K562 (cell line): ENCODE measurements around the gene GPR37L1. TPM values are rescaled to one million over a fixed set of nuclear protein-coding genes. Genes with fewer than 3 reads are reported as not detected.

Experiments
- ATF7 ChIP-seq: fragments of 450-650 bp; IDR thresholded peaks from 2 replicates; pipeline ENCODE4 v1.7.1; 2014; ENCODE audit warnings: mild to moderate bottlenecking, moderate library complexity
- DMBX1 ChIP-seq: fragments of 250-450 bp; sonication (Bioruptor Pico); IDR thresholded peaks from 2 replicates; pipeline ENCODE4 v1.8.0; 2022; ENCODE audit warnings: inconsistent platforms, mild to moderate bottlenecking, moderate library complexity, borderline replicate concordance
- ELF1 ChIP-seq: fragments of 200-800 bp; sonication (Bioruptor generic); IDR thresholded peaks from 2 replicates; pipeline ENCODE4 v1.6.1; 2016; ENCODE audit warnings: missing genetic modification characterization, missing compliant biosample characterization
- EP400 ChIP-seq: fragments of 450-650 bp; IDR thresholded peaks from 2 replicates; pipeline ENCODE4 v1.6.1; 2017; ENCODE audit warnings: antibody characterized with exemption, mild to moderate bottlenecking, moderate library complexity
- ESRRB ChIP-seq: fragments of 250-450 bp; sonication (Bioruptor Pico); IDR thresholded peaks from 2 replicates; pipeline ENCODE4 v1.5.0; 2020; ENCODE audit warnings: mild to moderate bottlenecking, moderate library complexity, borderline replicate concordance
- L3MBTL2 ChIP-seq: fragments of 450-650 bp; IDR thresholded peaks from 2 replicates; pipeline ENCODE4 v1.6.1; 2016; ENCODE audit warnings: mild to moderate bottlenecking, moderate library complexity
- MAZ ChIP-seq, 2 experiments: fragments of 450-650 bp in 1 of 2; sonication (generic) in 1 of 2; formaldehyde crosslinking; IDR thresholded peaks in 1 of 2; conservative IDR thresholded peaks in 1 of 2; 2 replicates each; pipeline versions ENCODE4 v1.4.0 to v1.5.0; 2020; ENCODE audit warnings: mild to moderate bottlenecking in 1 of 2, missing genetic modification reagents in 1 of 2
- MCM5 ChIP-seq: fragments of 450-650 bp; IDR thresholded peaks from 2 replicates; pipeline ENCODE4 v1.6.1; 2016; ENCODE audit warnings: low read depth
- SMAD1 ChIP-seq: fragments of 150-350 bp; IDR thresholded peaks from 2 replicates; pipeline ENCODE4 v1.6.1; 2014; ENCODE audit warnings: low read length, low read depth; ENCODE audit not compliant: partially characterized antibody
- SP1 ChIP-seq: sonication (generic); formaldehyde crosslinking; IDR thresholded peaks from 2 replicates; pipeline ENCODE4 v1.8.1; 2022; ENCODE audit warnings: mild to moderate bottlenecking, missing genetic modification reagents
- ZNF274 ChIP-seq: IDR thresholded peaks from 2 replicates; pipeline ENCODE4 v1.6.1; 2011; ENCODE audit warnings: low read depth, mild to moderate bottlenecking, low read length, moderate library complexity, borderline replicate concordance
- polyA plus RNA-seq, 8 experiments: library from polyadenylated mRNA; depleted of rRNA in 4 of 8; stranded (reverse) in 5 of 8; unstranded in 3 of 8; fragments of >200 nt; fragmentation: Nextera tagmentation in 2 of 8; fragmentation: Illumina TruSeq in 1 of 8; extraction: Ambion mirVana in 2 of 8; extraction: Trizol in 1 of 8; gene quantifications; 2 replicates each; pipeline versions ENCODE4 v1.2.1 to v1.2.3, GENCODE V29; 2011 to 2014; ENCODE audit warnings: inconsistent platforms in 1 of 8, missing spikeins in 1 of 8
- total RNA-seq, 7 experiments: library from RNA; depleted of rRNA in 6 of 7; stranded (reverse); fragments of >200 nt in 6 of 7; fragmentation: Illumina TruSeq in 2 of 7; extraction: Trizol in 2 of 7; gene quantifications; 2 replicates each; pipeline versions ENCODE4 v1.2.1 to v1.2.3, GENCODE V29; 2011 to 2021; ENCODE audit warnings: low replicate concordance in 1 of 7
- TF ChIP-seq, protein P1 (sequence below): fragments of 450-650 bp; formaldehyde crosslinking; IDR thresholded peaks from 2 replicates; pipeline ENCODE4 v1.4.0; 2022; ENCODE audit warnings: missing genetic modification characterization
- TF ChIP-seq, protein P2 (sequence below): fragments of 450-650 bp; formaldehyde crosslinking; IDR thresholded peaks from 2 replicates; pipeline ENCODE4 v1.4.0; 2020; ENCODE audit warnings: mild to moderate bottlenecking, moderate library complexity
- TF ChIP-seq, protein P3 (sequence below): sonication (generic); formaldehyde crosslinking; IDR thresholded peaks from 2 replicates; pipeline ENCODE4 v1.8.0; 2022; ENCODE audit warnings: mild to moderate bottlenecking, missing genetic modification reagents
- TF ChIP-seq, protein P4 (sequence below): sonication (generic); formaldehyde crosslinking; IDR thresholded peaks from 2 replicates; pipeline ENCODE4 v1.8.1; 2023; ENCODE audit warnings: mild to moderate bottlenecking, missing genetic modification reagents
- TF ChIP-seq, protein P5 (sequence below): fragments of 450-650 bp; IDR thresholded peaks from 2 replicates; pipeline ENCODE4 v1.6.1; 2016; ENCODE audit warnings: antibody characterized with exemption
- TF ChIP-seq, protein P6 (sequence below): fragments of 450-650 bp; IDR thresholded peaks from 2 replicates; pipeline ENCODE4 v1.6.1; 2016; ENCODE audit warnings: missing biosample characterization, missing genetic modification characterization

Gene GPR37L1
- total and polyA plus RNA-seq, 9 of the 15 experiments (the other 6 are each of a cell fraction or from before 2014, with no cell fraction given): not detected

DNA sequence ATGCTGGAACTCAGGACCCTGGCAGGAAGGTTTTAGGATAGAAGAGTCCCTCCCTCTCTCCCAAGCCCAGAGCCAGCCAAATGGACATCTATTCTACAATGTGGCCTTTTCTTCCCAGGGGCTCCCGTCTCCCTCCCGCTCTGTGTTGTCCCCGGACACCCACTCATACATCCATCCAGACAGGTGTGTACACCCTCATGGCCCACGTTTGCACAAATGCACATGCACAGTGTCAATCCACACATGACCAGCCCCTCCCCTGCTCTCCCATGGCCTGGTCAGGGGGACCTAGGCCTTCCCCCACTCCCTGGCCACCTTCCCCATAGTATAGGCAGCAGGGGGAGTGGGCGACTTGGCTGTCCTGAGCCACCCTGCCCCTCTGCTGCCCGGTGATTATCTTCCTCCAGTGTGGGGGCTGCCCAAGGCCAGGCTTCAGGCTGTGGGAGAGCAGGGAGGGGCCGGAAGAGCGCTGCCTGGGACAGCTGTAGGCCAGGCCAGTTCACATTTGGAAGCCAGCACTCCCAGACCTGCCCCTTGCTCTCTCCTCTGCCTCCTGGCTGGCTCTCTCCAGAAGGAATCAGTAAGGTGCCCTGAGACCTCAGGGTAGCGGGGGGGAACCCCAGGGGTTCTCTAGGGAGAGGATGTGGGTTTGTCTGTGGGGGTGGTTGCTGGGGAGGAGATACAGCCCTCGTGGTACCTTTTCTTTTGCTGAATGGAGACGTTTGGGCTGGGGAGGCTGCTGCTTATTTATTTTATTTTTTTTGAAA is 41.7 kb downstream of the GPR37L1 start (continued):
- TF ChIP-seq ESRRB: no peak
- TF ChIP-seq MCM5: no peak
- TF ChIP-seq SMAD1: peak; percentile 59
- TF ChIP-seq, protein P1, sequence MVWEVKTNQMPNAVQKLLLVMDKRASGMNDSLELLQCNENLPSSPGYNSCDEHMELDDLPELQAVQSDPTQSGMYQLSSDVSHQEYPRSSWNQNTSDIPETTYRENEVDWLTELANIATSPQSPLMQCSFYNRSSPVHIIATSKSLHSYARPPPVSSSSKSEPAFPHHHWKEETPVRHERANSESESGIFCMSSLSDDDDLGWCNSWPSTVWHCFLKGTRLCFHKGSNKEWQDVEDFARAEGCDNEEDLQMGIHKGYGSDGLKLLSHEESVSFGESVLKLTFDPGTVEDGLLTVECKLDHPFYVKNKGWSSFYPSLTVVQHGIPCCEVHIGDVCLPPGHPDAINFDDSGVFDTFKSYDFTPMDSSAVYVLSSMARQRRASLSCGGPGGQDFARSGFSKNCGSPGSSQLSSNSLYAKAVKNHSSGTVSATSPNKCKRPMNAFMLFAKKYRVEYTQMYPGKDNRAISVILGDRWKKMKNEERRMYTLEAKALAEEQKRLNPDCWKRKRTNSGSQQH: 0 out of 2 replicates have a peak, but pooled peaks have one; percentile 5
- peak; percentile 53 for TF ChIP-seq L3MBTL2
- peak; percentile 60; the same call in 1 of the 2 replicates for TF ChIP-seq SP1 (CRISPR knock-in tag)
- TF ChIP-seq, protein P2, sequence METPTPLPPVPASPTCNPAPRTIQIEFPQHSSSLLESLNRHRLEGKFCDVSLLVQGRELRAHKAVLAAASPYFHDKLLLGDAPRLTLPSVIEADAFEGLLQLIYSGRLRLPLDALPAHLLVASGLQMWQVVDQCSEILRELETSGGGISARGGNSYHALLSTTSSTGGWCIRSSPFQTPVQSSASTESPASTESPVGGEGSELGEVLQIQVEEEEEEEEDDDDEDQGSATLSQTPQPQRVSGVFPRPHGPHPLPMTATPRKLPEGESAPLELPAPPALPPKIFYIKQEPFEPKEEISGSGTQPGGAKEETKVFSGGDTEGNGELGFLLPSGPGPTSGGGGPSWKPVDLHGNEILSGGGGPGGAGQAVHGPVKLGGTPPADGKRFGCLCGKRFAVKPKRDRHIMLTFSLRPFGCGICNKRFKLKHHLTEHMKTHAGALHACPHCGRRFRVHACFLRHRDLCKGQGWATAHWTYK (CRISPR knock-in tag): peak; percentile 86; the same call in 1 of the 2 replicates
- peak; percentile 52; the same call in 1 of the 2 replicates for TF ChIP-seq ELF1
- peak; percentile 62; the same call in 1 of the 2 replicates for TF ChIP-seq DMBX1 (CRISPR knock-in tag)
- TF ChIP-seq, protein P3, sequence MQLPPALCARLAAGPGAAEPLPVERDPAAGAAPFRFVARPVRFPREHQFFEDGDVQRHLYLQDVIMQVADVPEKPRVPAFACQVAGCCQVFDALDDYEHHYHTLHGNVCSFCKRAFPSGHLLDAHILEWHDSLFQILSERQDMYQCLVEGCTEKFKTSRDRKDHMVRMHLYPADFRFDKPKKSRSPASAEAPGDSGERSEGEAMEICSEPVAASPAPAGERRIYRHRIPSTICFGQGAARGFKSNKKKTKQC (CRISPR knock-in tag): peak; percentile 7; the same call in 1 of the 2 replicates
- peak; percentile 43 for TF ChIP-seq ATF7
- TF ChIP-seq, protein P4, sequence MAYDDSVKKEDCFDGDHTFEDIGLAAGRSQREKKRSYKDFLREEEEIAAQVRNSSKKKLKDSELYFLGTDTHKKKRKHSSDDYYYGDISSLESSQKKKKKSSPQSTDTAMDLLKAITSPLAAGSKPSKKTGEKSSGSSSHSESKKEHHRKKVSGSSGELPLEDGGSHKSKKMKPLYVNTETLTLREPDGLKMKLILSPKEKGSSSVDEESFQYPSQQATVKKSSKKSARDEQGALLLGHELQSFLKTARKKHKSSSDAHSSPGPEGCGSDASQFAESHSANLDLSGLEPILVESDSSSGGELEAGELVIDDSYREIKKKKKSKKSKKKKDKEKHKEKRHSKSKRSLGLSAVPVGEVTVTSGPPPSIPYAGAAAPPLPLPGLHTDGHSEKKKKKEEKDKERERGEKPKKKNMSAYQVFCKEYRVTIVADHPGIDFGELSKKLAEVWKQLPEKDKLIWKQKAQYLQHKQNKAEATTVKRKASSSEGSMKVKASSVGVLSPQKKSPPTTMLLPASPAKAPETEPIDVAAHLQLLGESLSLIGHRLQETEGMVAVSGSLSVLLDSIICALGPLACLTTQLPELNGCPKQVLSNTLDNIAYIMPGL (CRISPR knock-in tag): no peak
- TF ChIP-seq, protein P5, sequence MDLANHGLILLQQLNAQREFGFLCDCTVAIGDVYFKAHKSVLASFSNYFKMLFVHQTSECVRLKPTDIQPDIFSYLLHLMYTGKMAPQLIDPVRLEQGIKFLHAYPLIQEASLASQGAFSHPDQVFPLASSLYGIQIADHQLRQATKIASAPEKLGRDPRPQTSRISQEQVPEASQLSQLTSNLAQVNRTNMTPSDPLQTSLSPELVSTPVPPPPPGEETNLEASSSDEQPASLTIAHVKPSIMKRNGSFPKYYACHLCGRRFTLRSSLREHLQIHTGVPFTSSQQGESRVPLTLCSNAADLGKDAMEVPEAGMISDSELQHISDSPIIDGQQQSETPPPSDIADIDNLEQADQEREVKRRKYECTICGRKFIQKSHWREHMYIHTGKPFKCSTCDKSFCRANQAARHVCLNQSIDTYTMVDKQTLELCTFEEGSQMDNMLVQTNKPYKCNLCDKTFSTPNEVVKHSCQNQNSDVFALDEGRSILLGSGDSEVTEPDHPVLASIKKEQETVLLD: peak; percentile 69; the same call in 1 of the 2 replicates
- peak; percentile 96 to 97 for TF ChIP-seq MAZ (CRISPR knock-in tag; conservative IDR thresholded peaks at IDR 0.05 in 1 of 2, IDR thresholded peaks at IDR 0.05 in 1 of 2)
- TF ChIP-seq, protein P6, sequence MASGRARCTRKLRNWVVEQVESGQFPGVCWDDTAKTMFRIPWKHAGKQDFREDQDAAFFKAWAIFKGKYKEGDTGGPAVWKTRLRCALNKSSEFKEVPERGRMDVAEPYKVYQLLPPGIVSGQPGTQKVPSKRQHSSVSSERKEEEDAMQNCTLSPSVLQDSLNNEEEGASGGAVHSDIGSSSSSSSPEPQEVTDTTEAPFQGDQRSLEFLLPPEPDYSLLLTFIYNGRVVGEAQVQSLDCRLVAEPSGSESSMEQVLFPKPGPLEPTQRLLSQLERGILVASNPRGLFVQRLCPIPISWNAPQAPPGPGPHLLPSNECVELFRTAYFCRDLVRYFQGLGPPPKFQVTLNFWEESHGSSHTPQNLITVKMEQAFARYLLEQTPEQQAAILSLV (tag): 0 out of 2 replicates have a peak, but pooled peaks have one; percentile 8
- TF ChIP-seq ZNF274: no peak
- peak; percentile 72; the same call in 1 of the 2 replicates for TF ChIP-seq EP400
